Smooth muscle cell of the brain vasculature (primary cell): ENCODE measurements around the gene ADCY7.
A peak's percentile ranks its signal among the peaks of the same experiment; 100 is the strongest.

Experiments
- DNase-seq: peaks from one replicate; pipeline ENCODE4 v3.0.0-alpha.2; 2012; ENCODE audit warnings: low read depth, low spot score

ADCY7 gene

DNA sequence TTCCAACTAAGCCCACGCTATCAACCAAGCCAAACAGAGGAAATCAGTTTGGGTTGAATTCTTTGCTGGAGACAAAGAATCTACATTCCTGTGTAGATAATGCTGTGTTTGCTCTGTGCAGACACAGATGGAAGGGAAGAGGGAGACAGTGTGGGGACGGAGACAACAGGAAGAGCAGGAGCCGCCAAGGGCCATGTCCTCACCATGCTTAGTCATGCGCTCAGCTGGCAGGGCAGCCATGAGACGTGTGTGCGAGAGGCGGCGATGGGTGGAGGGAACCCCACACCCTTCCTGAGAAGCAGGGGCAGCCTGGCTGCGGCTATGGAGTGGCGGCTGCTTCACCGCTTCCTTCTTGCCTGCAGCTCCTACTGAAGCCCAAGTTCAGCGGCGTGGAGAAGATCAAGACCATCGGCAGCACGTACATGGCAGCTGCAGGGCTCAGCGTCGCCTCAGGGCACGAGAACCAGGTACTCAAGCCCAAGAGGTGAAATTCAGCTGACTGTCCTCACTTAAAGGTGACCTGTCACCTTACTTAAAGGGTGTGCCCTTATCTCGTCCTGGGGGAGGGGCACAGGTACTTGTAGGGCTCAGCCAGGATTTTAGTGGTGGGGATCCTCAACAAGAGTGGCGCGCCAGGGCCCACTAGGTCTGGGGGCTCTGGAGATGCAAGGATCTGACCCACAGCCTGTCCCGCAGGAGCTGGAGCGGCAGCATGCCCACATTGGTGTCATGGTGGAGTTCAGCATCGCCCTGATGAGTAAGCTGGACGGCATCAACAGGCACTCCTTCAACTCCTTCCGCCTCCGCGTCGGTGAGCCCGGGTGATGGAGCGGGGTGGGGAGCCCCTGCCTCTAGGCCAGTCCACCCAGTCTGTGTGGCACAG is 47.5 kb downstream of the ADCY7 start:
- no peak for DNase-seq

DNA sequence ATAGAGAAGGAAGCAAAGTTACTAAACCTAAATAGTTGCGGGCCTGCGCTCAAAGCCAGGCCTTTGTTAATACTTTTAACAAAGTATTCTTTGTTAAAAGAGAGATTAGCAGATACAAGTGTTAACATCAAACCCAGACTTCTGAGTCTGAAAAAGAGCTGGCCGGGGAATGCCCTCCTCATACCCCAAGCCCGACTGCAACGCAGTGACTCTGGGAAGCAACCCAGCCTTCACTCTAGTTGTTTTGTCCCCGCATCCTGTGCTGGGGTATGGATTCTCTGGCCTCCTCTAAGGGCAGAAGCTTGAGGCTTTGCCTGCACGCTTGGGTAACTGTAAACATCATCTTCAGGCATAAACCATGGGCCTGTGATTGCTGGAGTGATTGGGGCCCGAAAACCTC is 48.3 kb downstream of the ADCY7 start:
- no peak for DNase-seq

DNA sequence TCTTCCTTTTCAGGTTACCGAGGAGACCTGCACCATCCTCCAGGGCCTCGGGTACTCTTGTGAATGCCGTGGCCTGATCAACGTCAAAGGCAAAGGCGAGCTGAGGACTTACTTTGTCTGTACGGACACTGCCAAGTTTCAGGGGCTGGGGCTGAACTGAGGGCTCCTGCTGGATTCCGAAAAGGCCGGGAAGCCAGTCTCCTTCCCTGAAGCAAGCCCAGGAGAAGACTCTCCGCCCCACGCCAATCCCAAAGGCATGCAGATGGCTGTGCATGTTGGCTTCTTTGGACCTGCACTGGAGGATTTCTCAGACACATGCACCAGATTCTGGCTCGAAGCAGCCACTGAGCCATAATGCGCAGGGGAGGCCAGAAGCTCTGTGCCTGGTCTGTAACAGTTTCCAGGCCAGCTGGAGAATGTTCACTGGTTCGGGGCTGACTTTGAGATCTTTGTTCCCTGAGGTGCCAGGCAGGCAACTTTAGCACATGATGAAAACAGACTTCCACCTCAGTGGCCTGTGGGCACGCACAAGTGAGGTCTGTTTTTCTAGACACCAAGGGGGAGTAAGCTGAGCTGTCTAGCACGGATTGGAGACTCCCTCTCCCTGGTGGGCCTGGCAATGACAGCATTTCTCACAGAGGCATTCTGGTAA is 49.1 kb downstream of the ADCY7 start:
- DNase-seq = peak; percentile 44

DNA sequence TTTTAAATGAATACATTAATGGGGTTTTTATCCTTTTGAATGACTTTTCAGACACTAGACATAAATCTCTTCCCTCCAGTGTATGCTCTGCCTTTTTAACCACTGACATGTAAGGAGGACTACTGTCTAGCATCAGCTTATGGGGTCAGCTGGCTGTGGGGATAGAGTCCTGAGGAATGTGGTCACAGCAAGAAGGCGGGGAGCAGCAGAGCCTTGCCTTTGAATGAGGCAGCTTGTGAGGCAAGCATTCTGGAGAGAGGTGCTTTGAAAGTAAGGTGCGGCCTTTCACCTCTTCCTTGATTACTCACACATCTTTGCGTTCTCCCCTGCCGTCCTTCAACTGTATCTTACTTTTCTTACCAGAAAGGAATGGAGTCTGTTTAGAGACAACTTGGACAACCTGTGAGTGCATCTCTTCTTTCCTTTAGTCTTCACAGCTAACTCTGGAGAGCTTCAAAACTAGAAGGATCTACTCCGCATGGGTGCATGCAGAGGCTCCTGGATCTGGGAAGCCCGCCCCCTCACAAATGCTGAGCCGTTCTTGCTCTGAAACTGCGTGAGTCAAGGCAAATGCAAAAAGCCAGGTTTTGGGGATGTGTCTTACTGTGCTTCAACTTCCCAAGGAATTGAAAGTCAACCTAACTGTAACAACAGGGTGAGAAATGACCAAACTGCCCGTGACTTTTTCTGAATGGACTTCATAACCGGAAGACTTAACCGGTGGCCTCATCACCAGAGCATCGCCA is 49.9 kb downstream of the ADCY7 start:
- DNase-seq = no peak

DNA sequence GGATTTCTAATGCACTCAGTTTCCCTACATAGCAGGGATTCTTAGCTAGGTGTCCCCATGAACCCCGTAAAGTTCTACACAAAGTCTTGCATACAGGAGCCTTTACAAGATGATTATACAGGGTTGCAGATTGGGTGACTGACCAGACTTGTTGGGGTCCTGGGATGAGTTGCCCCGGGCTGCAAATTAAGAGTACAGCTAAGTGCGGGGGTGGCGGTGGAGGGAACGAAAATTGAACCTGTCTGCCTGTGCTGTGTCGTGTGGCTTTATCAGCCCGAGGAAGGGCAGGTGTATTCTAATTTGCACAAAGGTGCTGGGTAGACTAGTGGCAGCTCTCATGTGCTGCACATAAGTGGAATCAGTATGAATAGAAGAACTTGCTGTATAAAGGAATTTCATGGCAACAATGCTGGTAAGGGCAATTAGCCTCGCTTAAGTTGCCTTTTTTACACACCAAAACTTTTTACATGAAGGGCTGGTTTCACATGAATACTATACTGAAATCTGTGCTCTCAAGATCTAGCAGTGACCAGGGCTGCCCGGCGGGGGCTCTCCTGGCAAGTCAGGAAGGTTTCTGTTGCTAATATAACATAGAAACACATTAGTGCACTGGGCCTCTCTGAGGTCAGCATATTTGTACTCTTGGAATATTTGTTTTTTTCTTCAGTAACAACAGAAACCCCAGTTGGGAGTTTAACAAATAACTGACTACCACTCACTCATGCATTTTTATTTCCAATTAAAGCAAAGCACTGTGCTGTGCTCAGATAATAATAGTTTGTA is 50.7 kb downstream of the ADCY7 start:
- peak; percentile 54 for DNase-seq

GRCh38 chr16:50318796-50319578 is 52.6 kb downstream of the ADCY7 start:
- no peak for DNase-seq

GRCh38 chr16:50320310-50320709 is 54.0 kb downstream of the ADCY7 start:
- DNase-seq = no peak

DNA sequence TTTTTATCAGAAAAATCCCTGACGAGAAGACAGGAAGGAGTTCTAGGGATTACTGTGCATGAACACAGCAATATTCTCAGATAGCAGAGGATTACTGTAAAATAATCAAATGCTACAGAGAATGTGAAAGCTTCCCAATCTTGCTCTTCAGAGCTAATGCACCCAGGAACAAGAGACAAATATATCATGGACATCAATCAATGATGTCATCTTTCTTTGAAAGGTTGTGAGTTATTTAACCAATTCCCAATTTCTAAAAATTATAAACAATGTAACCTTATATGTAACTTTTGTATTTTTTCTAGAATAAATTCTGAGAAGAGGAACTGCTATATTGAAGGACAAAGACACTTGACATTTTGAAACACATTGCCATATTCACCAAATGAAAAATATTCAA is 56.0 kb downstream of the ADCY7 start:
- no peak for DNase-seq

- DNase-seq = no peak
Observed at GRCh38 chr16:50323335-50324011, 57.1 kb downstream of the ADCY7 start.

DNA sequence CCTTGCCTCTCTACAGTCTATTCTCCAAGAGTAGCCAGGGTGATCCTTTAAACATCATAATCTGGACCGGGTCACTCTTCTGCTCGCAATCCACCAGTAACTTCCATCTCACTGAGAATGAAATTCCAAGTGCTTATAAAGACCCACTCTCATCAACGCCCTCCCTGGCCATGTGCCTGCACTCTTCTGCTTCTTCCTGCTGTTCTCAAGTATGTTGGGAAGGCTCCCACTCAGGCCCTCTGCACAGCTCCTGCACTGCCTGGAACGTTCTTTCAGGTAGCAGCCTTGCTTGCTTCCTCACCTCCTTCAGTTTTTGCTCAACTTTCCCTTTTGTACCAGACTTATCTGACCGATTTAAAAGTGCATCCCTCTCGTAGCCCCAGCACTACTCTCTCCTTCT is 58.0 kb downstream of the ADCY7 start:
- no peak for DNase-seq

DNA sequence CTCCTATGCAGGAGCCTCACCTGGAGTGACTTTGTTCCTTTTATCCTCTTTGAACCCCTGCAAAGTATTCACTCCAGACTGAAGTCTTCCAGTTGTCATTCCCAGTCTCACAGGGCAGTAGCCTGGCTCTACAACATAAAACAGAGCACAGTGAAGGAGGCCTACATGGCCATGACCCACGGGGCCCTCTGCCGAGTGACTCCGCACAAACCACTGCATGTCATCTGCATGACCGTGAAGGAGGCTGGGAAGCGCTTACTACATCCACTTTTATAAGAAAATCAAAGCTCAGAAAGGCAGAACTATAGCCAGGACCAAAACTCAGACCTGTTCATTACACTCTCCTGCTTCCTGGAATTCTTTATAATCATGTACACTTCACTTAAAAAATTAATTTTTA is 59.9 kb downstream of the ADCY7 start:
- DNase-seq = no peak

GRCh38 chr16:50326835-50327465 is 60.6 kb downstream of the ADCY7 start:
- no peak for DNase-seq

- DNase-seq = no peak
Observed at GRCh38 chr16:50329446-50330189, 63.3 kb downstream of the ADCY7 start.

GRCh38 chr16:50331570-50331969 is 65.2 kb downstream of the ADCY7 start:
- no peak for DNase-seq

DNA sequence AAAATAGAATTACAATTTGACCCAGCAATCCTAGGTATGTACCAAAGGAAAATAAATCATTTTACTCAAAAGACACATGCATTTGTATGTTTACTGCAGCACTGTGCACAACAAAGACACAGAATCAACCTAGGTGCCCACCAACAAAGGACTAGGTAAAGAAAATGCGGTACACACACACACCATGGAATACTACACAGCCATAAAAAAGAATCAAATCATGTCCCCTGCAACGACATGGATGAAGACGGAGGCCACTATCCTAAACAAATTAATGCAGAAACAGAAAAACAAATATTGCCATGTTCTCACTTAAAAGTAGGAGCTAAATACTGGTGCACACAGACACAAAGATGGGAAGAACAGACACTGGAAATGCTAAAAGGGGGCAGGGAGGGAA is 66.2 kb downstream of the ADCY7 start:
- DNase-seq = no peak

GRCh38 chr16:50334106-50334975 is 68.0 kb downstream of the ADCY7 start:
- no peak for DNase-seq

GRCh38 chr16:50335196-50335958 is 69.0 kb downstream of the ADCY7 start:
- no peak for DNase-seq
